Measurements from ENCODE around the gene SPINT2. TPM values are rescaled to one million over a fixed set of nuclear protein-coding genes. Genes with fewer than 3 reads are reported as not detected.

The SPINT2 gene
- total RNA-seq, 1 experiment from 2014 or later: 1,006 TPM

GRCh38 chr19:38326591-38326990 lies 62.2 kb downstream of the SPINT2 start:
- Histone ChIP-seq H3K4me3 (ENCODE audit: low read depth in 2 of 2, low read length in 2 of 2) (no peak overlapping the region), H3K36me3 (ENCODE audit: control insufficient read depth, insufficient read depth, low read length) (no peaks in the 10 kb centered on the region), H3K27me3 (ENCODE audit: control insufficient read depth, insufficient read depth, low read length) (no peaks in the 10 kb centered on the region), H3K4me1 (ENCODE audit: control insufficient read depth, insufficient read depth, low read length) (peaks cover 2% of the 10 kb centered on the region; the same call in 1 of the 2 replicates), H3K27ac (ENCODE audit: low read length) (no peak overlapping the region), H3K9me3 (ENCODE audit: control insufficient read depth, insufficient read depth, low read depth, low read length) (no peaks in the 10 kb centered on the region)
- ATAC-seq (no peak), DNase-seq (ENCODE audit: low read depth, low spot score) (no peak)
- intact Hi-C loops (cut with micrococcal nuclease; ENCODE audit: unreplicated experiment): no loop called here
- ChIA-PET POLR2A (no interaction called here), CTCF (no interaction called here)
- in situ Hi-C loops (cut with HindIII; ENCODE audit: low pct_unique_long_range_greater_than_20kb, low sequenced_read_pairs): no loop called here
- TF ChIP-seq TCF7L2 (IDR thresholded peaks at IDR 0.05; ENCODE audit: low read depth, low read length): no peak
- no peak for TF ChIP-seq SIN3A (IDR thresholded peaks at IDR 0.05; ENCODE audit: borderline replicate concordance, insufficient read depth, low read depth, low read length)
- no peak for TF ChIP-seq CTCF (IDR thresholded peaks at IDR 0.05)
- no peak for TF ChIP-seq REST (IDR thresholded peaks at IDR 0.05; ENCODE audit: insufficient read depth in 1 of 2, low read depth in 2 of 2, low read length in 1 of 2)
- no peak for TF ChIP-seq POLR2AphosphoS5 (IDR thresholded peaks at IDR 0.05; ENCODE audit: low read depth, low read length)
- no TSS peak for BruUV-seq (replicated peaks)

GRCh38 chr19:38329651-38330050 lies 65.3 kb downstream of the SPINT2 start:
- Histone ChIP-seq H3K4me3 (ENCODE audit: low read depth in 2 of 2, low read length in 2 of 2) (no peak overlapping the region), H3K9me3 (ENCODE audit: control insufficient read depth, insufficient read depth, low read depth, low read length) (no peaks in the 10 kb centered on the region), H3K4me1 (ENCODE audit: control insufficient read depth, insufficient read depth, low read length) (no peaks in the 10 kb centered on the region), H3K27ac (ENCODE audit: low read length) (no peak overlapping the region), H3K27me3 (ENCODE audit: control insufficient read depth, insufficient read depth, low read length) (no peaks in the 10 kb centered on the region), H3K36me3 (ENCODE audit: control insufficient read depth, insufficient read depth, low read length) (no peaks in the 10 kb centered on the region)
- CTCF ChIA-PET: interaction anchor here (0.7 kb wide), 2 partner anchors 47 to 126 kb away, joined by 3 to 4 read pairs; no protein-coding TSS in a partner anchor
- POLR2A ChIA-PET: no interaction called here
- in situ Hi-C loops (cut with HindIII; ENCODE audit: low pct_unique_long_range_greater_than_20kb, low sequenced_read_pairs): no loop called here
- DNase-seq (ENCODE audit: low read depth, low spot score): no peak
- no TSS peak for BruUV-seq (replicated peaks)
- TF ChIP-seq SIN3A (IDR thresholded peaks at IDR 0.05; ENCODE audit: borderline replicate concordance, insufficient read depth, low read depth, low read length): no peak
- no peak for TF ChIP-seq CTCF (IDR thresholded peaks at IDR 0.05)
- TF ChIP-seq TCF7L2 (IDR thresholded peaks at IDR 0.05; ENCODE audit: low read depth, low read length): no peak
- no peak for TF ChIP-seq POLR2AphosphoS5 (IDR thresholded peaks at IDR 0.05; ENCODE audit: low read depth, low read length)
- no peak for TF ChIP-seq REST (IDR thresholded peaks at IDR 0.05; ENCODE audit: insufficient read depth in 1 of 2, low read depth in 2 of 2, low read length in 1 of 2)
- ATAC-seq: no peak
- intact Hi-C loops (cut with micrococcal nuclease; ENCODE audit: unreplicated experiment): no loop called here

Data from Panc1 (cell line).